SK-N-SH treated with all-trans-retinoic acid at 6 μM for 48 hours (cell line): ENCODE results near the gene PROM1.

ENCODE experiments used
- ATAC-seq: fragments of 200-7000 bp; cut with Tn5 transposase; 3 replicates; pipeline ENCODE4 v1.9.1; 2020; ENCODE audit warnings: mild to moderate bottlenecking, moderate library complexity
- ARNTL ChIP-seq: fragments of 450-650 bp; formaldehyde crosslinking; IDR thresholded peaks from 2 replicates; pipeline ENCODE4 v1.5.0; 2020; ENCODE audit warnings: low read depth, mild to moderate bottlenecking, moderate library complexity, borderline replicate concordance
- BACH2 ChIP-seq: fragments of 250-450 bp; sonication (Bioruptor Pico); IDR thresholded peaks from 2 replicates; pipeline ENCODE4 v1.9.0; 2021; ENCODE audit warnings: mild to moderate bottlenecking, borderline replicate concordance
- CSDC2 ChIP-seq: fragments of 250-450 bp; sonication (Bioruptor Pico); IDR thresholded peaks from 2 replicates; pipeline ENCODE4 v1.5.0; 2020; ENCODE audit warnings: mild to moderate bottlenecking, moderate library complexity
- ESRRG ChIP-seq: fragments of 250-450 bp; sonication (Bioruptor Pico); IDR thresholded peaks from 2 replicates; pipeline ENCODE4 v1.6.1; 2021; ENCODE audit warnings: mild to moderate bottlenecking
- GLIS3 ChIP-seq: fragments of 250-450 bp; sonication (Bioruptor Pico); IDR thresholded peaks from 2 replicates; pipeline ENCODE4 v1.5.0; 2020; ENCODE audit warnings: mild to moderate bottlenecking, moderate library complexity
- ISL1 ChIP-seq: fragments of 250-450 bp; sonication (Bioruptor Pico); IDR thresholded peaks from 2 replicates; pipeline ENCODE4 v2.1.2; 2022; ENCODE audit warnings: mild to moderate bottlenecking, moderate library complexity
- OSR1 ChIP-seq: fragments of 250-450 bp; sonication (Bioruptor Pico); IDR thresholded peaks from 2 replicates; pipeline ENCODE4 v1.8.0; 2022; ENCODE audit warnings: moderate library complexity, mild to moderate bottlenecking, inconsistent platforms
- PPARA ChIP-seq: fragments of 250-450 bp; sonication (Bioruptor Pico); IDR thresholded peaks from 2 replicates; pipeline ENCODE4 v1.5.0; 2020; ENCODE audit warnings: mild to moderate bottlenecking, borderline replicate concordance
- RARB ChIP-seq: fragments of 250-450 bp; sonication (Bioruptor Pico); IDR thresholded peaks from 2 replicates; pipeline ENCODE4 v1.8.0; 2021; ENCODE audit warnings: mild to moderate bottlenecking, moderate library complexity
- SNAI2 ChIP-seq: fragments of 250-450 bp; sonication (Bioruptor Pico); IDR thresholded peaks from 2 replicates; pipeline ENCODE4 v1.5.0; 2020; ENCODE audit warnings: mild to moderate bottlenecking, moderate library complexity
- TCF4 ChIP-seq: fragments of 250-450 bp; sonication (Bioruptor Pico); IDR thresholded peaks from 2 replicates; pipeline ENCODE4 v1.8.0; 2021; ENCODE audit warnings: mild to moderate bottlenecking, moderate library complexity, borderline replicate concordance
- TOX ChIP-seq: fragments of 250-450 bp; sonication (Bioruptor Pico); IDR thresholded peaks from 2 replicates; pipeline ENCODE4 v1.8.0; 2021; ENCODE audit warnings: mild to moderate bottlenecking, moderate library complexity, borderline replicate concordance
- ZC3H10 ChIP-seq: fragments of 250-450 bp; sonication (Bioruptor Pico); IDR thresholded peaks from 2 replicates; pipeline ENCODE4 v1.5.1; 2021; ENCODE audit warnings: mild to moderate bottlenecking, moderate library complexity
- ZFP3 ChIP-seq: fragments of 250-450 bp; sonication (Bioruptor Pico); IDR thresholded peaks from 2 replicates; pipeline ENCODE4 v1.5.0; 2020; ENCODE audit warnings: mild to moderate bottlenecking, moderate library complexity
- ZFP30 ChIP-seq: fragments of 450-650 bp; formaldehyde crosslinking; IDR thresholded peaks from 2 replicates; pipeline ENCODE4 v1.5.0; 2022; ENCODE audit warnings: mild to moderate bottlenecking, moderate library complexity
- ZNF70 ChIP-seq: fragments of 450-650 bp; formaldehyde crosslinking; IDR thresholded peaks from 2 replicates; pipeline ENCODE4 v1.5.0; 2020; ENCODE audit warnings: mild to moderate bottlenecking, moderate library complexity
- ZNF8 ChIP-seq: fragments of 450-650 bp; formaldehyde crosslinking; IDR thresholded peaks from 2 replicates; pipeline ENCODE4 v1.5.0; 2020; ENCODE audit warnings: mild to moderate bottlenecking, moderate library complexity
- TF ChIP-seq, protein P1 (sequence below): fragments of 250-450 bp; sonication (Bioruptor Pico); IDR thresholded peaks from 2 replicates; pipeline ENCODE4 v1.5.1; 2020; ENCODE audit warnings: low read depth, mild to moderate bottlenecking, moderate library complexity
- TF ChIP-seq, protein P2 (sequence below): fragments of 250-450 bp; sonication (Bioruptor Pico); IDR thresholded peaks from 2 replicates; pipeline ENCODE4 v1.8.0; 2021; ENCODE audit warnings: low read depth, mild to moderate bottlenecking, moderate library complexity, borderline replicate concordance
- TF ChIP-seq, protein P3 (sequence below): fragments of 250-450 bp; sonication (Bioruptor Pico); IDR thresholded peaks from 2 replicates; pipeline ENCODE4 v1.5.0; 2020; ENCODE audit warnings: mild to moderate bottlenecking, moderate library complexity
- TF ChIP-seq, protein P4 (sequence below): fragments of 250-450 bp; sonication (Bioruptor Pico); IDR thresholded peaks from 2 replicates; pipeline ENCODE4 v1.5.1; 2021; ENCODE audit warnings: mild to moderate bottlenecking, moderate library complexity

Gene PROM1

DNA sequence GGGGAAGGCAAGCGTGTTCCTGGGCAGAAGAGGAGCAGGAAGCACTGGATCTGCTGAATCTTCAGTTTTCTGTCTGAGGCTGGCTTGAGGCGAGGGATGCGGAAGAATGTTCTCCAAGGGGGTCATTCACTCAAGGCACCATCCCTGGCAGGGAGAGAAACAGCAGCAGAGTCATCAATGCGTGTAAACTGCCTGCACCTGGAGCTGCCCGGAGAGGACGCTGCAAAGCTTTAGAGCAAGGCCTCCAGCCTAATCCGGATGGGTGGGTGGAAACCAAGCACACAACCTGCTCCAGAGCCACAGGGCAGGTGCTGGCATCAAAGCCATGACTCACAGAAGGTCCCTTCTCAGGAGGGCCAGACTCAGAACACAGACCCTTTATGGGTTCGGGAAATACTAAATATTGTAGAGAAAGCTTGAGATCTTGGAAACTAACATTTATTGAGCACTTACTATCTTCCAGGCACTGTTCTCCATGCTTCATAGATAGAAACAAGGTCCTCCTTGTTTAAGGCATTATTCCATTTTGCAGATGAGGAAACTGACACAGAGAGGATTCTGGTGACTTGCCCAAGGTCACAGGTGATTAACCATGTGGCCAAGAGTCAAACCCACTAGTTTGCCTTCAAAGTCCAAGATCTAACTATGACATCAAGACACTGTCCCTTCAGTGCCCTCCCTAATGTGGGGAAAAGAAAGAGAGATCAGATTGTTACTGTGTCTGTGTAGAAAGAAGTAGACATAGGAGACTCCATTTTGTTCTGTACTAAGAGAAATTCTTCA is 7.7 kb downstream of the PROM1 start:
- TF ChIP-seq, protein P1, sequence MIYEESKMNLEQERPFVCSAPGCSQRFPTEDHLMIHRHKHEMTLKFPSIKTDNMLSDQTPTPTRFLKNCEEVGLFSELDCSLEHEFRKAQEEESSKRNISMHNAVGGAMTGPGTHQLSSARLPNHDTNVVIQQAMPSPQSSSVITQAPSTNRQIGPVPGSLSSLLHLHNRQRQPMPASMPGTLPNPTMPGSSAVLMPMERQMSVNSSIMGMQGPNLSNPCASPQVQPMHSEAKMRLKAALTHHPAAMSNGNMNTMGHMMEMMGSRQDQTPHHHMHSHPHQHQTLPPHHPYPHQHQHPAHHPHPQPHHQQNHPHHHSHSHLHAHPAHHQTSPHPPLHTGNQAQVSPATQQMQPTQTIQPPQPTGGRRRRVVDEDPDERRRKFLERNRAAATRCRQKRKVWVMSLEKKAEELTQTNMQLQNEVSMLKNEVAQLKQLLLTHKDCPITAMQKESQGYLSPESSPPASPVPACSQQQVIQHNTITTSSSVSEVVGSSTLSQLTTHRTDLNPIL (CRISPR knock-in tag): no peak
- no peak for TF ChIP-seq ESRRG (CRISPR knock-in tag)
- TF ChIP-seq, protein P2, sequence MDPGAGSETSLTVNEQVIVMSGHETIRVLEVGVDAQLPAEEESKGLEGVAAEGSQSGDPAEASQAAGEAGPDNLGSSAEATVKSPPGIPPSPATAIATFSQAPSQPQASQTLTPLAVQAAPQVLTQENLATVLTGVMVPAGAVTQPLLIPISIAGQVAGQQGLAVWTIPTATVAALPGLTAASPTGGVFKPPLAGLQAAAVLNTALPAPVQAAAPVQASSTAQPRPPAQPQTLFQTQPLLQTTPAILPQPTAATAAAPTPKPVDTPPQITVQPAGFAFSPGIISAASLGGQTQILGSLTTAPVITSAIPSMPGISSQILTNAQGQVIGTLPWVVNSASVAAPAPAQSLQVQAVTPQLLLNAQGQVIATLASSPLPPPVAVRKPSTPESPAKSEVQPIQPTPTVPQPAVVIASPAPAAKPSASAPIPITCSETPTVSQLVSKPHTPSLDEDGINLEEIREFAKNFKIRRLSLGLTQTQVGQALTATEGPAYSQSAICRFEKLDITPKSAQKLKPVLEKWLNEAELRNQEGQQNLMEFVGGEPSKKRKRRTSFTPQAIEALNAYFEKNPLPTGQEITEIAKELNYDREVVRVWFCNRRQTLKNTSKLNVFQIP (CRISPR knock-in tag): no peak
- no peak for TF ChIP-seq RARB
- TF ChIP-seq GLIS3 (CRISPR knock-in tag): no peak
- TF ChIP-seq OSR1 (CRISPR knock-in tag): no peak
- TF ChIP-seq, protein P3, sequence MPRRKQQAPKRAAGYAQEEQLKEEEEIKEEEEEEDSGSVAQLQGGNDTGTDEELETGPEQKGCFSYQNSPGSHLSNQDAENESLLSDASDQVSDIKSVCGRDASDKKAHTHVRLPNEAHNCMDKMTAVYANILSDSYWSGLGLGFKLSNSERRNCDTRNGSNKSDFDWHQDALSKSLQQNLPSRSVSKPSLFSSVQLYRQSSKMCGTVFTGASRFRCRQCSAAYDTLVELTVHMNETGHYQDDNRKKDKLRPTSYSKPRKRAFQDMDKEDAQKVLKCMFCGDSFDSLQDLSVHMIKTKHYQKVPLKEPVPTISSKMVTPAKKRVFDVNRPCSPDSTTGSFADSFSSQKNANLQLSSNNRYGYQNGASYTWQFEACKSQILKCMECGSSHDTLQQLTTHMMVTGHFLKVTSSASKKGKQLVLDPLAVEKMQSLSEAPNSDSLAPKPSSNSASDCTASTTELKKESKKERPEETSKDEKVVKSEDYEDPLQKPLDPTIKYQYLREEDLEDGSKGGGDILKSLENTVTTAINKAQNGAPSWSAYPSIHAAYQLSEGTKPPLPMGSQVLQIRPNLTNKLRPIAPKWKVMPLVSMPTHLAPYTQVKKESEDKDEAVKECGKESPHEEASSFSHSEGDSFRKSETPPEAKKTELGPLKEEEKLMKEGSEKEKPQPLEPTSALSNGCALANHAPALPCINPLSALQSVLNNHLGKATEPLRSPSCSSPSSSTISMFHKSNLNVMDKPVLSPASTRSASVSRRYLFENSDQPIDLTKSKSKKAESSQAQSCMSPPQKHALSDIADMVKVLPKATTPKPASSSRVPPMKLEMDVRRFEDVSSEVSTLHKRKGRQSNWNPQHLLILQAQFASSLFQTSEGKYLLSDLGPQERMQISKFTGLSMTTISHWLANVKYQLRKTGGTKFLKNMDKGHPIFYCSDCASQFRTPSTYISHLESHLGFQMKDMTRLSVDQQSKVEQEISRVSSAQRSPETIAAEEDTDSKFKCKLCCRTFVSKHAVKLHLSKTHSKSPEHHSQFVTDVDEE (CRISPR knock-in tag): no peak
- no peak for TF ChIP-seq CSDC2 (CRISPR knock-in tag)
- TF ChIP-seq ZNF70 (CRISPR knock-in tag): no peak
- no peak for TF ChIP-seq ARNTL (CRISPR knock-in tag)
- TF ChIP-seq ISL1 (CRISPR knock-in tag): no peak
- no peak for TF ChIP-seq TCF4 (CRISPR knock-in tag)
- no peak for TF ChIP-seq ZFP3 (CRISPR knock-in tag)
- no peak for TF ChIP-seq TOX
- TF ChIP-seq ZFP30 (CRISPR knock-in tag): no peak
- TF ChIP-seq, protein P4, sequence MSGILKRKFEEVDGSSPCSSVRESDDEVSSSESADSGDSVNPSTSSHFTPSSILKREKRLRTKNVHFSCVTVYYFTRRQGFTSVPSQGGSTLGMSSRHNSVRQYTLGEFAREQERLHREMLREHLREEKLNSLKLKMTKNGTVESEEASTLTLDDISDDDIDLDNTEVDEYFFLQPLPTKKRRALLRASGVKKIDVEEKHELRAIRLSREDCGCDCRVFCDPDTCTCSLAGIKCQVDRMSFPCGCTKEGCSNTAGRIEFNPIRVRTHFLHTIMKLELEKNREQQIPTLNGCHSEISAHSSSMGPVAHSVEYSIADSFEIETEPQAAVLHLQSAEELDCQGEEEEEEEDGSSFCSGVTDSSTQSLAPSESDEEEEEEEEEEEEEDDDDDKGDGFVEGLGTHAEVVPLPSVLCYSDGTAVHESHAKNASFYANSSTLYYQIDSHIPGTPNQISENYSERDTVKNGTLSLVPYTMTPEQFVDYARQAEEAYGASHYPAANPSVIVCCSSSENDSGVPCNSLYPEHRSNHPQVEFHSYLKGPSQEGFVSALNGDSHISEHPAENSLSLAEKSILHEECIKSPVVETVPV (CRISPR knock-in tag): no peak
- TF ChIP-seq BACH2 (CRISPR knock-in tag): no peak
- TF ChIP-seq PPARA (CRISPR knock-in tag): no peak
- TF ChIP-seq ZC3H10 (CRISPR knock-in tag): no peak
- no peak for ATAC-seq

DNA sequence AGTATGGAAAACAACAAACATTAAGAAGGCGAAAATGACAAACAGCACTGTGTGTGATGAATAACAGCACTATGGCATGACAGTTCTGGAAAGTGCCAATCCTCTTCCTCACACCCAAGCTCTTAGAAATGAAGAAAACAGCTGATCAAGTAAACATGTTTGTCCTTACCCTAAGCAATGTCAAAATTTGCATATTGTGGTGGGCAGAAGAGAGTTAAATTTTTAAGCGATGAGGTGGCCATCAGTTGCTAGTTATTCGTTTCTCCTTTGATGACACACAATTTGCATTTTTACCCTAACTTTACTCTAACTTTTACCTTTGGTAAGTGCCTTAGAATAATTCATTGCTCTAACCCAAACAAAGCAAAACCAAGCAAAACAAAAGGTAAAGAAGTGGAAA is 8.8 kb downstream of the PROM1 start:
- TF ChIP-seq ZFP30 (CRISPR knock-in tag): no peak
- TF ChIP-seq SNAI2: no peak
- TF ChIP-seq, protein P3 (CRISPR knock-in tag): no peak
- no peak for TF ChIP-seq GLIS3 (CRISPR knock-in tag)
- no peak for TF ChIP-seq RARB
- TF ChIP-seq, protein P2 (CRISPR knock-in tag): no peak
- TF ChIP-seq ZNF70 (CRISPR knock-in tag): no peak
- no peak for TF ChIP-seq ZNF8 (CRISPR knock-in tag)
- no peak for TF ChIP-seq TCF4 (CRISPR knock-in tag)
- no peak for TF ChIP-seq BACH2 (CRISPR knock-in tag)
- TF ChIP-seq ISL1 (CRISPR knock-in tag): no peak
- no peak for TF ChIP-seq ZFP3 (CRISPR knock-in tag)
- TF ChIP-seq ARNTL (CRISPR knock-in tag): no peak
- no peak for TF ChIP-seq CSDC2 (CRISPR knock-in tag)
- no peak for TF ChIP-seq ZC3H10 (CRISPR knock-in tag)
- TF ChIP-seq, all 23 proteins: peak for 0
- ATAC-seq: no peak
